Right forelimb (tissue), 1 donor: ENCODE data around the gene DNAI1.

Experiments used
- DNase-seq: peaks from one replicate; pipeline ENCODE4 v3.0.0-alpha.2; 2018

Gene DNAI1

DNA sequence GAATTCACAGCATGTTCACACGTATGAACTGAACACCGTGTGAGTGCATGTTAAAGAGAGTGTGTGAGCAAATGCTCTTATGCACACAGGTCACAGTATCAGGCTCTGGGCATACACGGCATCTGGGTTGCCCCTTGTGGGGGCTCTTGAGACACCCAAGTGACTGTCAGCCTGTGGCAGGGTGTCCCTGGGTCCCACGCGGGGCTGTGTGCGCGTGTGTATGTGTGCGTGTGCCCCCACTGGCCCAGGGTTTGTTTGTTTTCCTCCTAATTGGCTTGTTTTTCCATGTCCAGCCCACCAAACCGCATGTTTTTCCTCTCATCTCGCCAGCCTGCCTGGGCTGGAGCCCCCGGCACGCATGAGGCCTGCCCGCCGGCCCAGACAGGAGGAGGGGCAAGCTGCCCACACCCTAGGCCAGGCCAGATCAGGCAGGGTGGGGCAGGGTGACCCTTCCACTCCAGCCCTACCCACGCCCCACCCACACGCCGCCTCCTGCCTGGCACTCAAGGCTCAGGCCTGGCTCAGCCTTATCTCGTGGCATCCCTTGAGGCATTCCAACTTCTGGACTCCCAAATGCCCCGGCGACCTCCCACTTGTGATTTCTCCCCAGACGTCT, 102.1 kb downstream of the DNAI1 start:
- DNase-seq, result no peak

DNA sequence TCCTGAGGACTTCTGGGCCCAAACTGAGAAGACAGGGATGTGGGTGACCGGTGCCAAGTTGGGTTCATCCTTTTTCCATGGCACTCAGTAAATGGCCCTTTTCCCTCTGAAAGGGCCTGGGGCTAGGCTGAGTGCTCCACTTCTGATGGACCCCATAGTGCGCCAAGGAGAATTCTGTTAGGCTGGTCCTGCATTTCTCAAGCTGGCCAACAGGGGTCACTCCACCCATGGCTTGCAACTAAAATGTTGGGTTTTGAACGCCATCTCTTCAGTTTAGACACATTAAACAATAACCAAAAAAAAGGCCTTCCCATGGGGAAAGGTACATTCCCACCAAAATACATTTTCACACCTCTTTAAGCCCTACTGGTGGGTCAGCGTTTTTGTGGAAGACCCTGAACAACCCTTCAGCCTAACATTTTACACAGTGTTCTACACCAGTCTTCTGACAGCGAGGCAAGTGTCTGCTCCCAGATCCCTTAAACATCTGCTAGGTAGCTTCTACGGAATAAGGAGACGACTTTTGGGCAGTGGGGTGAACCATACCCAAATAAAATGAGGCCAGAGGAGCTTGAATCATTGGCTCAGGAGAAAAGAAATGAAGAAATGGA, 103.6 kb downstream of the DNAI1 start:
- DNase-seq, result no peak

GRCh38 chr9:34563262-34563661, 104.7 kb downstream of the DNAI1 start:
- DNase-seq, result no peak

- no peak for DNase-seq
These were observed 106.0 kb downstream of the DNAI1 start for GRCh38 chr9:34564617-34565016.

DNA sequence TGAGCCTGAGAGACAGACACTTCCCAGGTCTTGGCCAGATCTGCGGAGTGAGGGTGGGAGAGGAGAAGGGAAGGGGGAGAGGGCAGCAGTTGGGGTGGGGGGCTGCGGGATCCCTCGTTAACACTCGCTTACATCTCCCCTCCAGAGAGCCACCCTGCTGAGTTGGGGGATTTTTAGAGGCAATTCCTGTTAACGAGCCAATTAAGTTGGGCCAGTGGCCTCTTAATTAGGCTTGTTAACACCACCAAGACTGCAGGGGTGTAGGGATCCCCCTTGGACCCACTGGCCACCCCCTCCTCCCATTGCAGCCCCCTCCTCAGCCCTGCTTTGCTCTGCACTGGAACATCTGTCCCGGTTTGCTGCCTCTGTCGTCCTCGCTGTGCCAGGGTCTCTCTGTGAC, 107.3 kb downstream of the DNAI1 start:
- DNase-seq, result no peak

- DNase-seq, result no peak
These were observed 107.7 kb downstream of the DNAI1 start for GRCh38 chr9:34566322-34566721.

- DNase-seq, result no peak
These were observed 108.4 kb downstream of the DNAI1 start for GRCh38 chr9:34566972-34567371.

DNA sequence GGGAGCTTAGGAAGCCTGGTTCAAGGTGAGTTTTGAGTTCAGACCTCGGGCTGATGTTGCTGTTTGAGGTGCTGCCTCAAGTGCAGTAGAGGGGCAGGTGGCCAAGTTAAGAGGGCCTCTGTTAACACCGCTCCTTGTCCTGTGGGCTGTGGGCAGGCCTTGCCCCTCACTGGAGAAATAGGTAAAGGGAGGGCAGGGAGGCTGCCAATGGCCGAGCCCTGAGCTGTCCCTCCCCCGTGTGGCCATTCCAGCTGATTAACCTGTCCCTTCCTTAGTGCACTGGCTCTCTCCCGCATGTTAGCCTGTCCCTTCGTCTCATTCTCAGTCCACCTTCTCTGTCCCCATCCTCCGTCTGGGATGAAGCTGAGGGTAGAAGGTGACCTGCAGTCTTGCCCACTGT, 109.5 kb downstream of the DNAI1 start:
- DNase-seq, result no peak

DNA sequence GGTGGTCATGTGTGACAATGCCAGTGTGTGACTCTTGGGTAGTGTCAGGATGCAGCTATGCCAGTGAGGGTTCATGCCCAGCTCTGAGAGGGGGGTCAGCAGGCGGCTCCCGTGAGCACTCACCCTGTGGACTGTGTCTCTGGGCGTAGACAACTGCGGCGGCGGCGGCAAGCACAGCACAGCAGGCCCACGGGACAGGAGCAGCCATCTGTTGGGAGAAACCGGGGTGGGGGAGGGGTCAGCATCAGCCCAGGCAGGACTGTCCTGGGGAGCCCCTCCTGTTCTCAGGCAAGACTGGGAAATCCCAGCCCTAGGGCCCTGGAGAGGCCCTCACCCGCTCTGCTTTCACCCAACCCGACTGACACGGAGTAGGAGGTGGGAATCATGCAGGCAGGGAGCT, 110.2 kb downstream of the DNAI1 start:
- DNase-seq, result no peak

- DNase-seq, result no peak
These were observed 111.8 kb downstream of the DNAI1 start for GRCh38 chr9:34570376-34570775.
